ENCODE results near the gene TTI1. TPM values are rescaled to one million over a fixed set of nuclear protein-coding genes. Genes with fewer than 3 reads are reported as not detected.

The TTI1 gene
- total RNA-seq, 1 donor from 2014 or later, result 51.9 TPM

DNA sequence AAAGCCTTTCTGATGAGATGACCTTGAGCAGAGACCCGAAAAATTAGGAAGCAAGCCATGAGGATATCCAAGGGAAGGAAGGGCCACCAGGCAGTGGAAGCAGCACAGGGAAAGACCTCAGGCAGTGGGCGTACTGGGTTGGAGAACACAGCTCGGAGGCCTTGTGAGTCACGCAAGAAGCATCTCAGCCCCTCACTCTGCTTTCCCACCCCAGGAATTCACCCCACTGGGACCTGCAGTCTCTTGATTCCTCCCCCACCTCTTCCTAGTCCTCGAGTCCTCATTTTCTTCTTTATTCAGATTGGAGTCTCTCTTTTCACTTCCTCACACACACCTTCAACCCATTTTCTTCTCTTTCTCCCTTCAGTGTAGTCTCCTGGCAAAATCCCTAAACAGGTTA, 27.3 kb upstream of the TTI1 start:
- no peak for TF ChIP-seq CTCF (IDR thresholded peaks at IDR 0.05; ENCODE audit: unreplicated experiment)
- Mint-ChIP-seq H3K27ac (no peak overlapping the region), H3K27me3 (no peaks in the 10 kb centered on the region), H3K4me3 (ENCODE audit: low read depth) (no peak overlapping the region), H3K36me3 (ENCODE audit: insufficient read depth) (peaks cover 23% of the 10 kb centered on the region), H3K9me3 (ENCODE audit: low read depth) (no peaks in the 10 kb centered on the region), H3K4me1 (ENCODE audit: low read depth) (peaks cover 18% of the 10 kb centered on the region)
- no peak for DNase-seq (ENCODE audit: low spot score, unreplicated experiment)

DNA sequence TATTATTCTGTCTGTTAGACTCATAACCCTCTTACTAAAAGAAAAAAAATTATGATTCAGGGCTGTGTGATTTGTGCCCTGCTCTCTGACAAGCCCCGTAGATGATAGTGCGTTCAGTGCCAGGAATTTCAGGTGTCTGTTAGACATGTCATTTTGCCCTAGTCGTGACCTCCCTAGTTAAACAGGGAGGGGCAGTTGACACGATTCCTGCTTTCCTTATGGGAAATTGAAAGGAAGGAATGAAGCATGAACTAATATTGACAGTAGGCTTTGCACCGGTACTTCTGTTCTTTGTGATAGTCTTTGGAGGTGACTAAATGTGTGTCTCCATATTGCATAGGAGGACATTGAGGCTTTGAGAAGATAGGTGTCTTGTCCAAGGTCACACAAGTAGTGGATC, 26.6 kb upstream of the TTI1 start:
- H3K27me3 Mint-ChIP-seq, result no peaks in the 10 kb centered on the region
- no peaks in the 10 kb centered on the region for H3K9me3 Mint-ChIP-seq (ENCODE audit: low read depth)
- DNase-seq (ENCODE audit: low spot score, unreplicated experiment), result no peak
- H3K4me3 Mint-ChIP-seq (ENCODE audit: low read depth), result no peak overlapping the region
- no peak overlapping the region for H3K27ac Mint-ChIP-seq
- peaks cover 22% of the 10 kb centered on the region for H3K4me1 Mint-ChIP-seq (ENCODE audit: low read depth)
- peaks cover 23% of the 10 kb centered on the region for H3K36me3 Mint-ChIP-seq (ENCODE audit: insufficient read depth)
- TF ChIP-seq CTCF (IDR thresholded peaks at IDR 0.05; ENCODE audit: unreplicated experiment), result no peak

GRCh38 chr20:38057351-38057972, 24.2 kb upstream of the TTI1 start:
- Mint-ChIP-seq H3K27me3 (no peaks in the 10 kb centered on the region), H3K4me1 (ENCODE audit: low read depth) (peaks cover 30% of the 10 kb centered on the region), H3K9me3 (ENCODE audit: low read depth) (no peaks in the 10 kb centered on the region), H3K27ac (no peak overlapping the region), H3K4me3 (ENCODE audit: low read depth) (no peak overlapping the region), H3K36me3 (ENCODE audit: insufficient read depth) (peaks cover 20% of the 10 kb centered on the region)
- TF ChIP-seq CTCF (IDR thresholded peaks at IDR 0.05; ENCODE audit: unreplicated experiment), result peak; percentile 93
- peak; percentile 77 for DNase-seq (ENCODE audit: low spot score, unreplicated experiment)

GRCh38 chr20:38055848-38056247, 22.6 kb upstream of the TTI1 start:
- Mint-ChIP-seq H3K36me3 (ENCODE audit: insufficient read depth) (peaks cover 22% of the 10 kb centered on the region), H3K27me3 (no peaks in the 10 kb centered on the region), H3K4me3 (ENCODE audit: low read depth) (no peak overlapping the region), H3K9me3 (ENCODE audit: low read depth) (no peaks in the 10 kb centered on the region), H3K27ac (no peak overlapping the region), H3K4me1 (ENCODE audit: low read depth) (peaks cover 35% of the 10 kb centered on the region)
- TF ChIP-seq CTCF (IDR thresholded peaks at IDR 0.05; ENCODE audit: unreplicated experiment), result no peak
- DNase-seq (ENCODE audit: low spot score, unreplicated experiment), result no peak

DNA sequence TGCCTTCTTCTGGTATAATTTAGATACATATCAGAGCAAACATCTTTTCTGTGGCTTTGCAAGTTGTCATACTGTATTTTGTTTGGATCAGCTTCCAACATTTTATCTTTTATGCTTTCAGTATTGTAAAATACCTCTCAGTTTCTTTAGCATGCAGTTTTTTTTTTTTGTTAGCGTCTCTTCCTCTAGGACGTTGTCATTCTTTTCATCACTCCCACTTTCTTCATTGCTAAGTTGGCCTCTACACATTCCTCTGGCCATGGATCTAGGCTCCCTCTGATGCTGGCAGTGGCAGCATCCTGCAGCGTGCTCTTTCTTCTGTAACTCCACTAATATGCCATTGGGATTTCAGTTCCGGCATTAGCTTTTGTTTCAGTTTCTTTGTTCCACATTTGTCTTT, 22.0 kb upstream of the TTI1 start:
- no peak overlapping the region for H3K27ac Mint-ChIP-seq
- H3K27me3 Mint-ChIP-seq, result no peaks in the 10 kb centered on the region
- H3K4me3 Mint-ChIP-seq (ENCODE audit: low read depth), result no peak overlapping the region
- DNase-seq (ENCODE audit: low spot score, unreplicated experiment), result no peak
- TF ChIP-seq CTCF (IDR thresholded peaks at IDR 0.05; ENCODE audit: unreplicated experiment), result no peak
- peaks cover 17% of the 10 kb centered on the region for H3K36me3 Mint-ChIP-seq (ENCODE audit: insufficient read depth)
- H3K4me1 Mint-ChIP-seq (ENCODE audit: low read depth), result peaks cover 33% of the 10 kb centered on the region
- no peaks in the 10 kb centered on the region for H3K9me3 Mint-ChIP-seq (ENCODE audit: low read depth)

Measured in progenitor cell of endocrine pancreas (in vitro differentiated cells).